Endodermal cell (in vitro differentiated cells): ENCODE data around the gene PALLD. TPM values are rescaled to one million over a fixed set of nuclear protein-coding genes. Genes with fewer than 3 reads are reported as not detected.

Experiments
- DNase-seq: peaks from one replicate; pipeline ENCODE4 v3.0.0-alpha.2; 2017
- H3K27ac ChIP-seq: 2 replicates; pipeline ENCODE4 v1.5.1; 2013; ENCODE audit warnings: mild to moderate bottlenecking, low read depth, low read length, moderate library complexity
- H3K27me3 ChIP-seq: 2 replicates; pipeline ENCODE4 v1.6.1; 2013; ENCODE audit warnings: mild to moderate bottlenecking, low read length, moderate library complexity; ENCODE audit not compliant: insufficient read depth, control insufficient read depth, poor library complexity, severe bottlenecking
- H3K36me3 ChIP-seq: 2 replicates; pipeline ENCODE4 v1.7.0; 2013; ENCODE audit warnings: mild to moderate bottlenecking, low read length, moderate library complexity; ENCODE audit not compliant: control insufficient read depth, insufficient read depth
- H3K4me1 ChIP-seq: one replicate; pipeline ENCODE4 v1.7.0; 2013; ENCODE audit warnings: low read length; ENCODE audit not compliant: control insufficient read depth, insufficient read depth
- H3K4me3 ChIP-seq: 2 replicates; pipeline ENCODE4 v1.5.1; 2013; ENCODE audit warnings: mild to moderate bottlenecking, low read length, moderate library complexity
- H3K9ac ChIP-seq: 2 replicates; pipeline ENCODE4 v1.6.1; 2013; ENCODE audit warnings: mild to moderate bottlenecking, low read length, moderate library complexity; ENCODE audit not compliant: poor library complexity, severe bottlenecking; ENCODE audit errors: extremely low read depth
- H3K9me3 ChIP-seq: 2 replicates; pipeline ENCODE4 v1.6.1; 2013; ENCODE audit warnings: mild to moderate bottlenecking, low read length, moderate library complexity; ENCODE audit not compliant: control insufficient read depth
- H3K27ac Mint-ChIP-seq: 2 replicates; pipeline ENCODE4 v1.8.0; 2020; ENCODE audit warnings: mixed read lengths
- H3K27me3 Mint-ChIP-seq: 2 replicates; pipeline ENCODE4 v1.8.0; 2021; ENCODE audit warnings: mild to moderate bottlenecking, mixed read lengths; ENCODE audit not compliant: insufficient read depth
- H3K36me3 Mint-ChIP-seq: 2 replicates; pipeline ENCODE4 v1.8.0; 2020; ENCODE audit warnings: low read depth, mixed read lengths
- H3K4me1 Mint-ChIP-seq: 2 replicates; pipeline ENCODE4 v1.8.0; 2020; ENCODE audit warnings: mixed read lengths
- H3K4me3 Mint-ChIP-seq: 2 replicates; pipeline ENCODE4 v1.8.0; 2020; ENCODE audit warnings: mild to moderate bottlenecking, moderate library complexity, mixed read lengths
- H3K9me3 Mint-ChIP-seq: 2 replicates; pipeline ENCODE4 v1.8.0; 2020; ENCODE audit warnings: mild to moderate bottlenecking, mixed read lengths
- WGBS, 2 experiments: methylation state at CpG; one replicate each; pipeline versions ENCODE4 v1.1.5 to v1.1.7; 2013; ENCODE audit warnings: missing lambda C conversion rate in 2 of 2, mixed read lengths in 1 of 2; ENCODE audit not compliant: insufficient coverage in 1 of 2, insufficient read length in 1 of 2; 5-methylcytosine and 5-hydroxymethylcytosine counted together
- total RNA-seq, 2 donors: library from RNA; stranded (reverse); fragmentation: NEBNext Ultra II Directional in 1 of 2; extraction: Animal tissue kit (Norgen Biotek cat#: 25700) in 1 of 2; gene quantifications; 2 replicates in 1 of 2; 3 replicates in 1 of 2; pipeline ENCODE4 v1.2.1, GENCODE V29; 2021
- TF ChIP-seq, protein P1 (sequence below): fragments of 200-600 bp; sonication (generic); conservative IDR thresholded peaks from 2 replicates; pipeline ENCODE4 v1.5.0; 2021; ENCODE audit warnings: antibody characterized with exemption, mild to moderate bottlenecking

Gene PALLD
- total RNA-seq, 2 donors from 2014 or later = 51.8 to 86.7 TPM

- Mint-ChIP-seq H3K9me3 (peaks cover 7% of the 10 kb centered on the region), H3K4me1 (peaks cover 41% of the 10 kb centered on the region)
- peaks cover 10% of the 10 kb centered on the region for H3K9me3 ChIP-seq
Observed at GRCh38 chr4:168794092-168794707, 297.3 kb downstream of the PALLD start.

GRCh38 chr4:168794881-168795280 is 298.0 kb downstream of the PALLD start:
- TF ChIP-seq, protein P1, sequence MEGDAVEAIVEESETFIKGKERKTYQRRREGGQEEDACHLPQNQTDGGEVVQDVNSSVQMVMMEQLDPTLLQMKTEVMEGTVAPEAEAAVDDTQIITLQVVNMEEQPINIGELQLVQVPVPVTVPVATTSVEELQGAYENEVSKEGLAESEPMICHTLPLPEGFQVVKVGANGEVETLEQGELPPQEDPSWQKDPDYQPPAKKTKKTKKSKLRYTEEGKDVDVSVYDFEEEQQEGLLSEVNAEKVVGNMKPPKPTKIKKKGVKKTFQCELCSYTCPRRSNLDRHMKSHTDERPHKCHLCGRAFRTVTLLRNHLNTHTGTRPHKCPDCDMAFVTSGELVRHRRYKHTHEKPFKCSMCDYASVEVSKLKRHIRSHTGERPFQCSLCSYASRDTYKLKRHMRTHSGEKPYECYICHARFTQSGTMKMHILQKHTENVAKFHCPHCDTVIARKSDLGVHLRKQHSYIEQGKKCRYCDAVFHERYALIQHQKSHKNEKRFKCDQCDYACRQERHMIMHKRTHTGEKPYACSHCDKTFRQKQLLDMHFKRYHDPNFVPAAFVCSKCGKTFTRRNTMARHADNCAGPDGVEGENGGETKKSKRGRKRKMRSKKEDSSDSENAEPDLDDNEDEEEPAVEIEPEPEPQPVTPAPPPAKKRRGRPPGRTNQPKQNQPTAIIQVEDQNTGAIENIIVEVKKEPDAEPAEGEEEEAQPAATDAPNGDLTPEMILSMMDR = no peak
- DNase-seq = no peak
- H3K36me3 ChIP-seq = no peaks in the 10 kb centered on the region
- no peaks in the 10 kb centered on the region for H3K27me3 Mint-ChIP-seq
- H3K27ac Mint-ChIP-seq = no peak overlapping the region
- H3K9me3 ChIP-seq = peaks cover 10% of the 10 kb centered on the region
- no peak overlapping the region for H3K27ac ChIP-seq
- H3K4me1 ChIP-seq = no peaks in the 10 kb centered on the region
- 90 to 100% methylated on average over 3 of the region's 3 CpGs for WGBS, 2 experiments
- H3K9ac ChIP-seq = no peak overlapping the region
- H3K4me3 Mint-ChIP-seq = no peak overlapping the region
- peaks cover 7% of the 10 kb centered on the region for H3K9me3 Mint-ChIP-seq
- H3K36me3 Mint-ChIP-seq = peaks cover 3% of the 10 kb centered on the region
- H3K27me3 ChIP-seq = no peaks in the 10 kb centered on the region
- no peak overlapping the region for H3K4me3 ChIP-seq
- peaks cover 41% of the 10 kb centered on the region for H3K4me1 Mint-ChIP-seq

More at GRCh38 chr4:168794092-168794707, 297.3 kb downstream of the PALLD start:
- H3K4me3 Mint-ChIP-seq = no peak overlapping the region
- H3K27me3 Mint-ChIP-seq = no peaks in the 10 kb centered on the region
- WGBS, 2 experiments = 91 to 93% methylated on average over 3 to 20 of the region's 20 CpGs
- peak; percentile 56 for DNase-seq
- Histone ChIP-seq H3K27me3 (no peaks in the 10 kb centered on the region), H3K4me1 (no peaks in the 10 kb centered on the region), H3K27ac (no peak overlapping the region), H3K36me3 (no peaks in the 10 kb centered on the region), H3K4me3 (no peak overlapping the region), H3K9ac (no peak overlapping the region)
- peaks cover 3% of the 10 kb centered on the region for H3K36me3 Mint-ChIP-seq
- TF ChIP-seq, protein P1 = no peak
- H3K27ac Mint-ChIP-seq = peak overlapping the region; percentile 48

DNA sequence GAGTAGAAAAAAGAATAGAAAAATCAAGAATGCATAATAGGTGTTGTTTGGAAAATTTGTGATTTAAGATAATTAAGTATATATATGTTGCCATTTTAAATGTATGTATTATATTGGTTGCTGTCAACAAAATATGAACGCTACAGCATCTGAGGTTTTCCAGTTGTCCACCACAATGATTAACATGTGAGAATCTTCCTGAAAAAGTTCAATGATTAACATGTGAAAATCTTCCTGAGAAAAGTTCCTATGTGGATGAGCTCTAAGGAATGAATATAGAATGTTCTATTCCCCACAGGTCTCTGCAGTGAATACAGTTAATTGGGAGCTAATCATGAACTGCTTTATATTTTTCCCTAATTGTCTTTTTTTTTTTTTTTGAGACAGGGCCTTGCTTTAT is 298.5 kb downstream of the PALLD start:
- Mint-ChIP-seq H3K36me3 (peaks cover 3% of the 10 kb centered on the region), H3K4me1 (peaks cover 41% of the 10 kb centered on the region), H3K27me3 (no peaks in the 10 kb centered on the region), H3K4me3 (no peak overlapping the region), H3K9me3 (peaks cover 7% of the 10 kb centered on the region), H3K27ac (no peak overlapping the region)
- TF ChIP-seq, protein P1 = no peak
- 97% methylated on average over 1 of the region's 1 CpG; no CpG with 5 or more reads in 1 of the 2 experiments for WGBS, 2 experiments
- DNase-seq = no peak
- Histone ChIP-seq H3K27me3 (no peaks in the 10 kb centered on the region), H3K9ac (no peak overlapping the region), H3K36me3 (no peaks in the 10 kb centered on the region), H3K27ac (no peak overlapping the region), H3K4me3 (no peak overlapping the region), H3K4me1 (no peaks in the 10 kb centered on the region), H3K9me3 (peaks cover 5% of the 10 kb centered on the region)
